Endothelial cell of umbilical vein (primary cell): ENCODE data around the gene POLR2B. TPM values are rescaled to one million over a fixed set of nuclear protein-coding genes. Genes with fewer than 3 reads are reported as not detected.

Source experiments
- BruUV-seq: library from RNA; stranded (reverse); fragments of 400-500 nt; replicated peaks from 2 replicates; lab custom pipeline; 2021; lab: Mats Ljungman, UMichigan
- CTCF ChIA-PET: fragments of 300-600, 350-600 bp; sonication (Branson Sonifier 250); formaldehyde crosslinking; loops from one replicate; lab custom pipeline; 2021; ENCODE audit warnings: antibody characterized with exemption, inconsistent platforms; lab: Charles Lee
- POLR2A ChIA-PET: fragments of 300-600, 350-600 bp; sonication (Branson Sonifier 250); formaldehyde crosslinking; loops from one replicate; lab custom pipeline; 2021; ENCODE audit warnings: antibody characterized with exemption, inconsistent platforms; lab: Charles Lee
- DNase-seq: peaks from one replicate; pipeline ENCODE4 v3.0.0-alpha.2; 2011; ENCODE audit warnings: low read depth, low spot score
- FAIRE-seq: peaks from 2 replicates; lab custom pipeline; 2011; peaks lifted over from hg19 to GRCh38; lab: Jason Lieb, UNC
- H2AFZ ChIP-seq: 2 replicates; pipeline ENCODE4 v1.6.0; 2012; ENCODE audit warnings: low read depth, low read length, control low read depth, inconsistent platforms
- H3K27ac ChIP-seq: 2 replicates; pipeline ENCODE4 v1.5.1; 2011; ENCODE audit warnings: low read depth, mild to moderate bottlenecking, control low read depth, low read length, moderate library complexity; ENCODE audit not compliant: insufficient read depth
- H3K27me3 ChIP-seq, 2 experiments: 2 replicates each; pipeline versions ENCODE4 v1.6.0 to v1.6.1; 2011; ENCODE audit warnings: low read length in 2 of 2, mixed read lengths in 1 of 2; ENCODE audit not compliant: control insufficient read depth in 2 of 2, insufficient read depth in 2 of 2
- H3K36me3 ChIP-seq, 2 experiments: 2 replicates in 1 of 2; 3 replicates in 1 of 2; pipeline ENCODE4 v1.5.1; 2011; ENCODE audit warnings: low read length in 2 of 2, mild to moderate bottlenecking in 1 of 2, moderate library complexity in 1 of 2; ENCODE audit not compliant: control insufficient read depth in 2 of 2, insufficient read depth in 2 of 2; ENCODE audit errors: extremely low read depth in 1 of 2
- H3K4me1 ChIP-seq: 3 replicates; pipeline ENCODE4 v1.5.1; 2011; ENCODE audit warnings: mild to moderate bottlenecking, low read length; ENCODE audit not compliant: control insufficient read depth, insufficient read depth; ENCODE audit errors: extremely low read depth
- H3K4me2 ChIP-seq: 2 replicates; pipeline ENCODE4 v1.6.1; 2011; ENCODE audit warnings: low read length, control low read depth, mixed read lengths; ENCODE audit not compliant: insufficient read depth
- H3K4me3 ChIP-seq, 3 experiments: fragments of 200-600 bp in 1 of 3; sonication (generic), shearing (Covaris generic) in 1 of 3; replicated peaks in 1 of 3; 2 replicates each; pipeline ENCODE4 v1.5.1; 2011 to 2016; ENCODE audit warnings: control low read depth in 3 of 3, low read length in 3 of 3, mild to moderate bottlenecking in 2 of 3, inconsistent platforms in 1 of 3, low read depth in 1 of 3, moderate library complexity in 1 of 3; ENCODE audit not compliant: insufficient read depth in 1 of 3
- H3K79me2 ChIP-seq: 2 replicates; pipeline ENCODE4 v1.6.0; 2012; ENCODE audit warnings: low read length, inconsistent platforms; ENCODE audit not compliant: control insufficient read depth, insufficient read depth
- H3K9ac ChIP-seq: replicated peaks from 2 replicates; pipeline ENCODE3; 2011; ENCODE audit warnings: low read length, control low read depth; ENCODE audit not compliant: insufficient read depth; ENCODE audit errors: extremely low read depth
- H3K9me1 ChIP-seq: replicated peaks from 3 replicates; pipeline ENCODE4 v1.6.0; 2011; ENCODE audit warnings: mild to moderate bottlenecking, low read length; ENCODE audit not compliant: control insufficient read depth, insufficient read depth; ENCODE audit errors: extremely low read depth
- H3K9me3 ChIP-seq: replicated peaks from 2 replicates; pipeline ENCODE4 v1.5.1; 2012; ENCODE audit warnings: low read length, inconsistent platforms; ENCODE audit not compliant: control insufficient read depth, insufficient read depth
- H4K20me1 ChIP-seq: replicated peaks from 2 replicates; pipeline ENCODE3; 2011; ENCODE audit warnings: mild to moderate bottlenecking, low read length; ENCODE audit not compliant: control insufficient read depth, insufficient read depth; ENCODE audit errors: extremely low read depth
- CTCF ChIP-seq, 2 donors: IDR thresholded peaks; 1 replicate in 1 of 2; 2 replicates in 1 of 2; pipeline ENCODE4 v1.5.1; 2011; ENCODE audit warnings: low read length in 2 of 2, mild to moderate bottlenecking in 2 of 2, moderate library complexity in 2 of 2, control low read depth in 1 of 2, inconsistent platforms in 1 of 2, low read depth in 1 of 2; ENCODE audit not compliant: insufficient read depth in 1 of 2; ENCODE audit errors: extremely low read depth in 1 of 2
- FOS ChIP-seq: IDR thresholded peaks from 2 replicates; pipeline ENCODE4 v1.6.1; 2011; ENCODE audit warnings: mild to moderate bottlenecking, low read length, moderate library complexity, borderline replicate concordance; ENCODE audit not compliant: insufficient read depth
- GATA2 ChIP-seq: IDR thresholded peaks from 2 replicates; pipeline ENCODE4 v1.7.0; 2011; ENCODE audit warnings: low read depth, mild to moderate bottlenecking, moderate library complexity, mixed read lengths, low read length; ENCODE audit not compliant: insufficient read length, insufficient read depth
- MYC ChIP-seq: IDR thresholded peaks from one replicate; pipeline ENCODE4 v1.6.1; 2011; ENCODE audit warnings: mild to moderate bottlenecking, low read depth, low read length
- POLR2AphosphoS5 ChIP-seq: IDR thresholded peaks from 2 replicates; pipeline ENCODE4 v1.6.1; 2012; ENCODE audit warnings: low read depth, mild to moderate bottlenecking, control low read depth, low read length, moderate library complexity; ENCODE audit not compliant: insufficient read depth
- dilution Hi-C: fragments of 300-500 bp; cut with MboI; formaldehyde crosslinking; loops from one replicate; pipeline ENCODE4 v1.15.0; 2019; ENCODE audit warnings: low sequenced_read_pairs; ENCODE audit not compliant: extremely low pct_ligation_motif_present
- intact Hi-C: fragments of 100-400 bp; cut with micrococcal nuclease; formaldehyde crosslinking; loops from one replicate; pipeline ENCODE4 v1.10.0; 2022
- polyA plus RNA-seq, 4 experiments: library from polyadenylated mRNA; depleted of rRNA in 3 of 4; stranded (reverse) in 3 of 4; unstranded in 1 of 4; fragments of >200 nt; gene quantifications; 2 replicates each; pipeline versions ENCODE4 v1.2.1 to v1.2.3, GENCODE V29; 2011 to 2012; ENCODE audit warnings: missing spikeins in 1 of 4
- total RNA-seq: library from RNA; stranded (reverse); gene quantifications from 2 replicates; pipeline ENCODE4 v1.2.3, GENCODE V29; 2021
- TF ChIP-seq, protein P1 (sequence below): IDR thresholded peaks from 2 replicates; pipeline ENCODE4 v1.6.1; 2011; ENCODE audit not compliant: insufficient read depth, insufficient read length

Gene POLR2B
- total and polyA plus RNA-seq, 2 donors (not counting 3 experiments of a cell fraction or from before 2014, with no cell fraction given), result 75.5 to 148 TPM

DNA sequence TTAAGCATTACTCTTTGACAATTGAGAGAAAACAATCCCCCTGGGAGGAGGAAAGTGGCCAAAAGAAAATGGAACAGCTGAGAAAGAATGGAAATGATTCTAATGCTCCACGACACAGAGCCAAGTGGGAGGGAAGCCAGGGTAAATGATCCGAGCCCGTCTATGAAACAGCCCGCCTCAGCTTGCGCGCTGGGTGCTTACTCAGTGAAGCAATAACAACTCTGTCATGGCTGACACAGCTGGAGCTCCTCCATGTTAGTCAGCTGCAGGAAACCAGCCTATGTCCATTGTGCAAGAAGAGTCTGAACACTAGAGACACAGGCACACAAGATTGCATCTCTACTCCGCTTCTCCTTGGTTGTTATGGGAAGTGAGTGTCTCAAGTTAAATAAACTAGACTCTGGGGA is 20.6 kb upstream of the POLR2B start:
- Histone ChIP-seq H3K27ac (peak overlapping the region; percentile 50), H3K4me1 (peaks cover 9% of the 10 kb centered on the region), H3K4me3 (no peak overlapping the region), H3K79me2 (no peaks in the 10 kb centered on the region), H2AFZ (peak overlapping the region; percentile 66), H4K20me1 (no peaks in the 10 kb centered on the region), H3K9me1 (no peaks in the 10 kb centered on the region), H3K9me3 (no peaks in the 10 kb centered on the region), H3K36me3 (no peaks in the 10 kb centered on the region), H3K27me3 (no peaks in the 10 kb centered on the region), H3K4me2 (peak overlapping the region; percentile 73), H3K9ac (peak overlapping the region; percentile 11)
- BruUV-seq, result no TSS peak
- POLR2A ChIA-PET, result interaction anchor here (0.9 to 1.0 kb wide), 3 partner anchors 19 to 51 kb away, joined by 3 to 5 read pairs (median 4); partner anchors contain the start of genes NOA1 and REST
- peak; percentile 92 for FAIRE-seq
- dilution Hi-C loops, result no loop called here
- CTCF ChIA-PET, result interaction anchor here (1.2 kb wide), 1 partner anchor 21 kb away, joined by 5 read pairs; the partner anchor contains the start of gene POLR2B
- peak; percentile 97 for DNase-seq
- peak; percentile 74 for TF ChIP-seq GATA2
- TF ChIP-seq, protein P1, sequence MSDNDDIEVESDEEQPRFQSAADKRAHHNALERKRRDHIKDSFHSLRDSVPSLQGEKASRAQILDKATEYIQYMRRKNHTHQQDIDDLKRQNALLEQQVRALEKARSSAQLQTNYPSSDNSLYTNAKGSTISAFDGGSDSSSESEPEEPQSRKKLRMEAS, result no peak
- TF ChIP-seq CTCF (IDR thresholded peaks at IDR 0.05; ENCODE audit: extremely low read depth in 1 of 2, insufficient read depth in 1 of 2, low read depth in 1 of 2, low read length in 2 of 2), result no peak
- TF ChIP-seq POLR2AphosphoS5, result peak; percentile 50
- TF ChIP-seq MYC, result no peak
- TF ChIP-seq FOS, result no peak
- intact Hi-C loops, result loop anchor here (1.0 to 2.0 kb wide), 2 partner anchors 19 to 51 kb away; partner anchors contain the start of genes NOA1 and REST
